IMR-90 (cell line): ENCODE measurements around the gene GABRR3. TPM values are rescaled to one million over a fixed set of nuclear protein-coding genes. Genes with fewer than 3 reads are reported as not detected.

Experiments used
- ATAC-seq: fragments of 200-7000 bp; cut with Tn5 transposase; 2 replicates; pipeline ENCODE4 v1.9.1; 2020; ENCODE audit warnings: low read depth, mild to moderate bottlenecking, moderate library complexity
- BruUV-seq: library from RNA; stranded (reverse); fragments of 400-500 nt; replicated peaks from 2 replicates; lab custom pipeline; 2021; lab: Mats Ljungman, UMichigan
- CTCF ChIA-PET: fragments of 300-600 bp; formaldehyde crosslinking; extraction: SDS; loops from one replicate; lab custom pipeline; 2021; ENCODE audit warnings: antibody characterized with exemption; lab: Yijun Ruan, JAX
- POLR2A ChIA-PET: fragments of 300-600 bp; sonication (Branson Sonifier 250); formaldehyde crosslinking; loops from one replicate; lab custom pipeline; 2022; ENCODE audit warnings: antibody characterized with exemption; ENCODE audit not compliant: unreplicated experiment; lab: Charles Lee
- DNase-seq: peaks from one replicate; pipeline ENCODE4 v3.0.0; 2013
- H2AFZ ChIP-seq: replicated peaks from 2 replicates; pipeline ENCODE3; 2013; ENCODE audit warnings: low read length, mild to moderate bottlenecking; ENCODE audit not compliant: poor library complexity
- H2AK5ac ChIP-seq: 2 replicates; pipeline ENCODE4 v1.6.1; 2013; ENCODE audit warnings: low read depth, low read length, inconsistent platforms
- H2AK9ac ChIP-seq: replicated peaks from 2 replicates; pipeline ENCODE3; 2013; ENCODE audit warnings: mild to moderate bottlenecking, low read depth, low read length, moderate library complexity; ENCODE audit not compliant: poor library complexity
- H2BK120ac ChIP-seq: 2 replicates; pipeline ENCODE4 v1.6.1; 2013; ENCODE audit warnings: low read depth, low read length, inconsistent platforms
- H2BK15ac ChIP-seq: 3 replicates; pipeline ENCODE4 v1.6.1; 2013; ENCODE audit warnings: low read depth, low read length, inconsistent platforms
- H2BK20ac ChIP-seq: 2 replicates; pipeline ENCODE4 v1.6.1; 2013; ENCODE audit warnings: low read depth, mild to moderate bottlenecking, inconsistent platforms, low read length, moderate library complexity
- H2BK5ac ChIP-seq: 2 replicates; pipeline ENCODE4 v1.6.1; 2013; ENCODE audit warnings: mild to moderate bottlenecking, low read depth, low read length, inconsistent platforms; ENCODE audit not compliant: poor library complexity, severe bottlenecking
- H3K14ac ChIP-seq: replicated peaks from 2 replicates; pipeline ENCODE4 v1.6.1; 2013; ENCODE audit warnings: low read depth, low read length, inconsistent platforms
- H3K18ac ChIP-seq: 2 replicates; pipeline ENCODE4 v1.6.1; 2013; ENCODE audit warnings: low read depth, low read length, control low read depth
- H3K23ac ChIP-seq: 2 replicates; pipeline ENCODE4 v1.6.1; 2013; ENCODE audit warnings: low read depth, low read length, inconsistent platforms
- H3K27ac ChIP-seq: 2 replicates; pipeline ENCODE4 v1.5.1; 2013; ENCODE audit warnings: mild to moderate bottlenecking, control low read depth, low read length; ENCODE audit not compliant: insufficient read depth
- H3K27me3 ChIP-seq: 2 replicates; pipeline ENCODE4 v1.6.1; 2013; ENCODE audit warnings: low read length; ENCODE audit not compliant: control insufficient read depth, insufficient read depth
- H3K36me3 ChIP-seq: 2 replicates; pipeline ENCODE4 v1.6.1; 2013; ENCODE audit warnings: low read length, mixed read lengths; ENCODE audit not compliant: control insufficient read depth, insufficient read depth
- H3K4ac ChIP-seq: 2 replicates; pipeline ENCODE4 v1.6.1; 2013; ENCODE audit warnings: low read depth, low read length, inconsistent platforms
- H3K4me1 ChIP-seq: 2 replicates; pipeline ENCODE4 v1.6.1; 2013; ENCODE audit warnings: low read length, mixed read lengths; ENCODE audit not compliant: control insufficient read depth, insufficient read depth
- H3K4me2 ChIP-seq: 2 replicates; pipeline ENCODE4 v1.6.1; 2013; ENCODE audit warnings: low read depth, mild to moderate bottlenecking, control low read depth, low read length, moderate library complexity
- H3K4me3 ChIP-seq: 2 replicates; pipeline ENCODE4 v1.5.1; 2013; ENCODE audit warnings: low read depth, mild to moderate bottlenecking, control low read depth, low read length, moderate library complexity; ENCODE audit not compliant: insufficient read depth
- H3K56ac ChIP-seq: 2 replicates; pipeline ENCODE4 v1.6.1; 2013; ENCODE audit warnings: low read length, inconsistent platforms; ENCODE audit not compliant: insufficient read depth; ENCODE audit errors: extremely low read depth
- H3K79me1 ChIP-seq, 2 experiments: 2 replicates each; pipeline ENCODE4 v1.6.1; 2013; ENCODE audit warnings: low read length in 2 of 2, inconsistent platforms in 1 of 2, low read depth in 1 of 2
- H3K9ac ChIP-seq: 2 replicates; pipeline ENCODE4 v1.6.1; 2013; ENCODE audit warnings: low read depth, low read length, control low read depth
- H3K9me1 ChIP-seq: 2 replicates; pipeline ENCODE4 v1.6.1; 2013; ENCODE audit warnings: low read length, inconsistent platforms; ENCODE audit not compliant: insufficient read depth
- H3K9me3 ChIP-seq: 2 replicates; pipeline ENCODE4 v1.6.1; 2013; ENCODE audit warnings: low read length; ENCODE audit not compliant: control insufficient read depth, insufficient read depth
- H4K20me1 ChIP-seq: 2 replicates; pipeline ENCODE4 v1.6.1; 2013; ENCODE audit warnings: low read length, inconsistent platforms; ENCODE audit not compliant: insufficient read depth
- H4K5ac ChIP-seq: 2 replicates; pipeline ENCODE4 v1.6.1; 2013; ENCODE audit warnings: mild to moderate bottlenecking, low read depth, low read length, control low read depth
- H4K8ac ChIP-seq, 2 experiments: 2 replicates each; pipeline ENCODE4 v1.6.1; 2013; ENCODE audit warnings: low read depth in 2 of 2, low read length in 2 of 2, control low read depth in 1 of 2, inconsistent platforms in 1 of 2
- H4K91ac ChIP-seq: 2 replicates; pipeline ENCODE4 v1.6.1; 2013; ENCODE audit warnings: low read depth, low read length, inconsistent platforms; ENCODE audit not compliant: insufficient read depth
- BHLHE40 ChIP-seq: fragments of 150-350 bp; IDR thresholded peaks from 2 replicates; pipeline ENCODE4 v1.6.1; 2016; ENCODE audit warnings: mild to moderate bottlenecking, low read depth, low read length
- CEBPB ChIP-seq: IDR thresholded peaks from 2 replicates; pipeline ENCODE4 v1.6.1; 2012; ENCODE audit warnings: low read depth, low read length, improper control_type of control experiment
- MAZ ChIP-seq: IDR thresholded peaks from 2 replicates; pipeline ENCODE4 v1.6.1; 2012; ENCODE audit warnings: low read depth, mild to moderate bottlenecking, low read length, improper control_type of control experiment, moderate library complexity, borderline replicate concordance
- NFE2L2 ChIP-seq: fragments of 150-350 bp; IDR thresholded peaks from 2 replicates; pipeline ENCODE4 v1.6.1; 2016; ENCODE audit warnings: low read depth, mild to moderate bottlenecking, low read length
- USF2 ChIP-seq: fragments of 150-350 bp; IDR thresholded peaks from 2 replicates; pipeline ENCODE4 v1.6.1; 2017; ENCODE audit warnings: mild to moderate bottlenecking, antibody characterized with exemption, low read length, low read depth
- WGBS, 2 experiments: methylation state at CpG; one replicate each; pipeline versions ENCODE4 v1.1.5 to v1.1.7; 2013; ENCODE audit warnings: missing lambda C conversion rate in 2 of 2; ENCODE audit not compliant: insufficient read length in 1 of 2; ENCODE audit errors: extremely low coverage in 2 of 2; 5-methylcytosine and 5-hydroxymethylcytosine counted together
- dilution Hi-C: fragments of 300-500 bp; cut with HindIII; formaldehyde crosslinking; loops from one replicate; pipeline ENCODE4 v1.14.3; 2018; ENCODE audit warnings: low sequenced_read_pairs; ENCODE audit not compliant: unreplicated experiment
- in situ Hi-C: fragments of 300-500 bp; cut with MboI; formaldehyde crosslinking; loops from 3 replicates; pipeline ENCODE4 v1.14.3; 2019; ENCODE audit warnings: low sequenced_read_pairs, inconsistent platforms, mixed read lengths
- intact Hi-C: fragments of 100-400 bp; cut with micrococcal nuclease; formaldehyde crosslinking; loops from 2 replicates; pipeline ENCODE4 v1.10.0; 2022
- polyA plus RNA-seq, 3 experiments: library from polyadenylated mRNA; depleted of rRNA; stranded (reverse); fragments of >200 nt; gene quantifications; 2 replicates each; pipeline ENCODE4 v1.2.3, GENCODE V29; 2012; ENCODE audit warnings: low replicate concordance in 1 of 3
- total RNA-seq: library from RNA; depleted of rRNA; stranded (reverse); fragments of >200 nt; gene quantifications from 2 replicates; pipeline ENCODE4 v1.2.3, GENCODE V29; 2012

Gene GABRR3
- total and polyA plus RNA-seq, 2 of the 4 experiments (the other 2 are of a cell fraction), result not detected

- Histone ChIP-seq H3K18ac (no peak overlapping the region), H4K20me1 (no peaks in the 10 kb centered on the region), H2BK20ac (no peak overlapping the region), H3K4ac (no peak overlapping the region), H3K27ac (no peak overlapping the region), H3K9ac (no peak overlapping the region), H3K9me3 (no peaks in the 10 kb centered on the region), H2BK5ac (no peak overlapping the region), H3K9me1 (peaks cover 12% of the 10 kb centered on the region; the same call in 1 of the 2 replicates), H4K91ac (no peak overlapping the region), H3K14ac (no peak overlapping the region), H3K79me1 (peaks cover 0 to 5% of the 10 kb centered on the region in 2 experiments; a peak in 1 of 4 replicates), H2AFZ (no peak overlapping the region), H4K5ac (no peak overlapping the region), H2AK5ac (no peak overlapping the region), H2AK9ac (no peak overlapping the region), H3K4me2 (no peak overlapping the region), H3K23ac (no peak overlapping the region), H2BK15ac (no peak overlapping the region), H3K56ac (no peak overlapping the region), H3K36me3 (peaks cover 15% of the 10 kb centered on the region), H3K27me3 (no peaks in the 10 kb centered on the region), H3K4me3 (no peak overlapping the region), H4K8ac (no peak overlapping the region), H3K4me1 (peaks cover 14% of the 10 kb centered on the region), H2BK120ac (no peak overlapping the region)
- ChIA-PET POLR2A (no interaction called here), CTCF (no interaction called here)
- in situ Hi-C loops, result no loop called here
- no TSS peak for BruUV-seq
- dilution Hi-C loops, result no loop called here
- ATAC-seq, result no peak
- no peak for DNase-seq
- WGBS, 2 experiments, result no CpG with 5 or more reads among the region's 3 CpGs
- intact Hi-C loops, result no loop called here
- no peak for TF ChIP-seq MAZ
- TF ChIP-seq BHLHE40, result no peak
- TF ChIP-seq USF2, result no peak
- no peak for TF ChIP-seq NFE2L2
- no peak for TF ChIP-seq CEBPB
Observed at GRCh38 chr3:97956051-97956450, 79.1 kb downstream of the GABRR3 start.
